HL-60/S4 (cell line): ENCODE results near the gene SYT6.

Source experiments
- in situ Hi-C: fragments of 300-500 bp; cut with MboI; formaldehyde crosslinking; loops from 2 replicates; pipeline ENCODE4 v1.14.3; 2022; ENCODE audit warnings: low sequenced_read_pairs

SYT6 gene, protein sequence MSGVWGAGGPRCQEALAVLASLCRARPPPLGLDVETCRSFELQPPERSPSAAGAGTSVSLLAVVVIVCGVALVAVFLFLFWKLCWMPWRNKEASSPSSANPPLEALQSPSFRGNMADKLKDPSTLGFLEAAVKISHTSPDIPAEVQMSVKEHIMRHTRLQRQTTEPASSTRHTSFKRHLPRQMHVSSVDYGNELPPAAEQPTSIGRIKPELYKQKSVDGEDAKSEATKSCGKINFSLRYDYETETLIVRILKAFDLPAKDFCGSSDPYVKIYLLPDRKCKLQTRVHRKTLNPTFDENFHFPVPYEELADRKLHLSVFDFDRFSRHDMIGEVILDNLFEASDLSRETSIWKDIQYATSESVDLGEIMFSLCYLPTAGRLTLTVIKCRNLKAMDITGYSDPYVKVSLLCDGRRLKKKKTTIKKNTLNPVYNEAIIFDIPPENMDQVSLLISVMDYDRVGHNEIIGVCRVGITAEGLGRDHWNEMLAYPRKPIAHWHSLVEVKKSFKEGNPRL

DNA sequence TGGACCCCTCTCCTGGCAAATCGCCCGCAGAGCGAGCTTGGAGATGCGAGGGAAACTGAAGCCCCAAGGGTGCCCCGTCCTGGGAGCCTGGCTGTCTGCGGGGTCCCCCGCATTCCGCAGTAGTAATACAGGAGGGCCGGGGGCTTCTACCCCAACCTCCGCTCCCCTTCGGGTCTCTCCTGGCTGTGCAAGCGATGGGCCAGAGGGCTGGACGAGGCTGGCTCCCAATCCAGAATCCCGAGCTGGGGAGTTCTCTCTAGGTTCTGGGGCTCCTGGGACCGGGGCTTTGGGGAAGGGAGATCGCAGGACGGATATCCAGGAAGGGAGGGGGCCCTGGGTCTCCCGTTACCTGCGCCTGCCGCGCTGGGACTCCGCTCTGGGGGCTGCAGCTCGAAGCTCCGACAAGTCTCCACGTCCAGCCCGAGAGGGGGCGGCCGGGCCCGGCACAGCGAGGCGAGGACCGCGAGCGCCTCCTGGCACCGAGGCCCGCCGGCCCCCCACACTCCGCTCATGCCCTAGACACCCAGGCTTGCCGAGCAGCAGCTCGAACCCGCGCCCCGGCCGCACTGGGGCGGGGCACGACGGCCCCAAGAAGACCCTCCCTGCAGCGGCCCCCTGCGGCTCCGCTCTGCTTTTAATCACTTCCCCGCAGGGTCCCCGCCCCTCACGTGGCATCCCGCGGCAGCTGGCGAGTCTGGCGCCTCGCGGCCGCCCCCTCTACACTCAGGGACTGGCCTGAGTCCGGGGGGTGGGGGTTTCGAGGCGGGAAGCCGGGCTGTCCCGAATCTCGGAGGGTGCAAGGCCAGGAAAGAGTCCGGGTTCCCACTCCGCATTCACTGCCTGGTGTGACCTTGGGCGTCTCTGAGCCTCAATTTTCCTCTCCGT is at the start of gene SYT6:
SYT6 (minus strand) TSS at position 609 of the 885 bp plus-strand sequence; CDS start at position 512, 97 bp downstream.
- in situ Hi-C loops: no loop called here

DNA sequence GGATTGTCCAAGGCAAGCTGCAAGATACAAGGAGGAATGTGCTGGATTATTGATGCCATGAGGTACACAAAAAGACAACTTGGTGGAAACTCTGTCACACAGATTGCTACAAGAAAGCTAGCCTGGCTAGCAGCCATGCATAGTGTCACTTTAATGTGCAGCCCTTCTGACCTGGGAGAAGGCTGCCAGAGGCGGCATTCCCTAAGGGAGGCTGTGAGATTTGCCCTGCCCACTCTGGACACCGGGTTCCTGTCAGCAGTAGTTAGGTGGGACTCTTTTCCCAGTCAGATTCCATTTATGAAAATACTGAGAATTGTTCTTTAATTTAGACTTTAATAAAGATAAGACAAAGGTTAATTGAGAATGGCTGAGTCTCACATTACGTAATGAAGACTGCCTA is 47.8 kb upstream of the SYT6 start:
- in situ Hi-C loops: no loop called here

DNA sequence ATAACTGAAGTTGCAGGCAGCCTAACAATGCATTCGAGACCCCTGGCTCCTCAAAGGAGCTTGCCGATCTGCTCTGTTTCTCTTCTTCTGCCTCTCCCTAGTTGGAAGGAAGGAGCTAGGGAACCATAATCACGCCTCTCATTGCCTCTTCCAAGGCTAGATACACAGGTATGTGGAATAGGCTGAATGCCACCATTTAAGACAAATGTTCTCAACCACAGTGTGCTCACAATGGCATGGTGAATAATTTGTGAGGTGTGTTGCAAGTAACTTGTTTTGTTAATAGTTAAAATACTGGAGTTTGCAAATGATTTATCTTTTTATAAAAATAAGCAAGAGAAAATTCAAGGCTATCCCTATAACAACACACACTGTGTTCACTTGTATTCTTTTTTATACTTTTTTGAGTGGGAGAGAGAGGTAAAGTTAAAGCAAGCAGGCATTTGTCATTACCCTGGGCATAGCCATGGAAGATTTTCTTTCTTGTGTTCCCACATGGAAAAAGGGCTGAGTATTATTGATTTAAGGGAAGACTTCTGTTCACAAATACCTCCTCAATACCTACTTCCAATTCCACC is 45.4 kb upstream of the SYT6 start:
- in situ Hi-C loops: no loop called here

DNA sequence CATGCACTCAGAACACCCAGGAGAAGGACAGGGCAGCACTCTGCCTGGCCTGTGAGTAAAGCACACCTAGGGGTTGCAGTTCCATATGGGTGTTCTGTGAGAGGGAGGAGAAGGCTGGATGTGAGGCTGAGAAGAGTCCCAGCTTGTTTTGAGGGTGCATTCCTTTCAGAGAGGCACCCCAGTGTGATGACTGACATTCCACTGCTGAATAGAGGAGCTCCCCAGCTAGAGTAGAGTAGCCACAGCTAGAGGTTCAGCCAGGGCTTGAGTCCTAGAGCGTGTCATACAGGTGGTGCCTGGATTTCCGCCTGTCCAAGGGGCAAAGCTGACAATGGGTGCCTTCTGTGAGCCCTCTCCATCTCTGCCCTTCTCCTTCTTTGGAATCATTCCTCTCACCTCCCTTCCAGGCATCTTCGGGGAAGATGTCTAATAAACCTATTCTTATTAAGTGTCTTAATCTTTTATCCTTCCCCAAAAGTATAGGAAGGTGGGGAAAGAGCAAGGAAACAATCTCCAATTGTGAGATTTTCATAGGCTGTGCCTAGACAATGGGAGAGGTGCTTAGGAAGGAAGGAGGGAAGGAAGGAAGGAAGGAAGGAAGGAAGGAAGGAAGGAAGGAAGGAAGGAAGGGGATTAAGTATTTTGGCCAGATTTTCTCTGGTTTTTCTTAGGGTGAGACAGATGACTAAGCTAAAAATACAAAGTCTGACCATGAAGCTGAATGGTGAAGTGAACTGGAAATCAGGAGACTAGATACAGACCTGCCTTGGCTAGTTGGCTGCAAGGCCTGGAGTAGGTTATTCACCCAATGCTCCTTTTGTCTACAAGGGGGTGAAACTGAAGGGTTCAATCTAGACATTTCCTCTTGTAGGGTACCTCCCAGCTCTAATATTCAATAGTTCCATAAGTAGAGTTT is 43.6 kb upstream of the SYT6 start:
- in situ Hi-C loops: no loop called here

DNA sequence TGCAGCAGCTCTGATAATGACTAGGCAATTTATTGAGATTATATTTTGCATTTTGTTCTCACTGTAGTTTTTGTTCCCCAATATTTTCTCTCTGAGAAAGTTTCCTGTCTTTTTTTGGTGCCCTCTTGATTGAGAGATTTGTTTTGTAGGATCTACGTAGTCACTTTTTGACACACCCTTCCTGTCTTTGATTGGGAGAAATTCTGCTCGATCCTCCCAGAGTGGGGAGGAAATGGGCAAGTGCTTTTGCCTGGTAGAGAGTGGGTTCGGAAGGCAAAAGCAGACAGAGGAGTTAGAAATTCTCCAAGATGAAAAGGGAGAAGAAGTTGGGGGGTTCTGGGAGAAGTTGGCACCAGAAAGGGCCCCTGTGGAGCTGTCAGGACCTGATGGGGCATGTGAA is 42.1 kb upstream of the SYT6 start:
- in situ Hi-C loops: no loop called here

DNA sequence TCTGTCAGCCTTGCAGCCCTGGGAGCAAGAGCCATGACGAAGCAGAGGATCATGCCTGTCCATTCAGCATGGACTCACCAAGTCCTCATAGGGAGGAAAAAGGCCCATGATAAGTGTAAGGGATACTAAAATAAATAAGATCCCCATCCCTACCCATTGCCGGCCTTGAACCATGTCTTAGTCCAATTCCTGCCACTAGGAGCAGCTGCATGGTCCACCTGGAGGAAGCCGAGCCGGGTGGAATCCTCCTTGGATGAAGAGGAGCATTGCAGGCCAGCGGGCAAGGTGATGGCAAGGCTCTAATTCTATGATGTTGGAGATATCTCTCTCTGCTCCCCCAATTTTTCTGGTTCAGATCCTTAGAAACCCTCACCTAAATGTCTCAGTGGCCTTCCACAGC is 38.7 kb upstream of the SYT6 start:
- in situ Hi-C loops: no loop called here

DNA sequence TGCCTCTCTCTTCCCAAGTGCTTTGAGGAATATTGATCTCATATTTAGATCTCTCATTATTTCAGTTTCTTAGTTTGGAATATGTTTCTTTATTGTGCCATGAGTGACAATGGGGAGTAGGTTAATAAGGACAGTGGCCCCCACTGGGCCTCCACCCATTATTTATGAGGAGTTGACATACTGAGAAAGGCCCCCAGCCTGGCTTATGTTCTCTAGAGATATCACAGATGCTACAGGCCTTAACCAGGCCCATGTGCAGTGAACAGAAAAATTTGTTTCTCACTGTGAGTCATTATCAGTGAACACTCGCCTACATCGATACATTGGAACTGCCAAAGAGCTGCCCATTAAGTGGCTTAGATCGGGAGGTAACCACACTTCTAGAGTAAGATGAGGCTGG is 35.7 kb upstream of the SYT6 start:
- in situ Hi-C loops: no loop called here

DNA sequence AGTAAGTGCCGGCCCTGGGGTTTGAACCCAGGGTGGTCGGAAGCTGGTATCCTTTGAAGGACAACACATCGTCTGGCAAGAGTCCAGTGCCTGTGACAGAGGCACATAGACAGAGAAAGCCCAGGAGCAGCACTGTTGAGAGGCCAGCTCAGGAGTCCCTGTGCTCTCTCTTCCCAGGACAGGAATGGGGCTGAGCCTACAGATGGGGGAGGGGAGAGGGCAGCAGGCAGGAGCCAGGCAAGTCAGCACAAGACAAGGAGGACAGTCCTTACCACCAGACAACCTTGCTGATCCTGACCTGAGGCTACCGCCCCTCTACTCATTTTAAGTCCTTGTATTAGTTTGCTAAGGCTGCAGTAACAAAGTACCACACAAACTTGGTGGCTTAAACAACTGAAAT is 27.7 kb upstream of the SYT6 start:
- in situ Hi-C loops: no loop called here

DNA sequence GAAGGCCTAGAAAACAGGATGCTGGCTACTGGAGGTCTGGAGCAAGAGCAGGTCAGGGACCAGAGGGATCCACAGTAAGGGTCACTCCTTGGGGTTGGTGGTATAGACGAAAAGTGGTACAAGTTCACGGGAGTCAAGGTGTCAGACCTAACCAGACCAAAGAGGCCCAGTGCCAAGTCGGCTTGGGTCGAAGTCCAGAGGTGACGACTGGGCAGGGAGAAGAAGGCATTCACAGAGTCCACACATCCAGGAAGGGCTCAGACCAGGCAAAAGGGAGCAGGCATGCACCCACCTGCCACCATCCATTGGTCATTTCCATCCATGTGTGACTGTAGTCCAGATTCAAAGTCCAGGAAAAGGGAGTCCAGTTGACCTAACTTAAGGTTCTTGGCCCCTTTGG is 27.1 kb upstream of the SYT6 start:
- in situ Hi-C loops: no loop called here

DNA sequence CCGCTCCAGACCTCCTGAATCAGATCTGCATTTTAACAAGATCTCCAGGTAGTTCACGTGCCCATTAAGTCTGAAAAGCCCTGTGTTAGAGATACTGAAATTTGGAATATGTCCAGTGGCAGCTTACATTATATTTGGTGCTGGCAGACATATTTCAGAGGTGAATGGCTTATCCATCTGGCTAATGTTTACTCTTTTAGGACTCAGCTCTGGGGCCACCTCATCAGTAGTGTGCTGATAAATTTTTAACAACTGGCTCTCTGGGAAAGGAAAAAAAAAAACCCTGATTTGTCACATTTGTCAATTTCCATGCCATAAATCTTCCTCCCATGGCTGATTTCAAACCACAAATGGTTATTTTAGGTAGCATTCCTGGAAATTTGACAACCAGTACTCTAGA is 25.3 kb upstream of the SYT6 start:
- in situ Hi-C loops: no loop called here

DNA sequence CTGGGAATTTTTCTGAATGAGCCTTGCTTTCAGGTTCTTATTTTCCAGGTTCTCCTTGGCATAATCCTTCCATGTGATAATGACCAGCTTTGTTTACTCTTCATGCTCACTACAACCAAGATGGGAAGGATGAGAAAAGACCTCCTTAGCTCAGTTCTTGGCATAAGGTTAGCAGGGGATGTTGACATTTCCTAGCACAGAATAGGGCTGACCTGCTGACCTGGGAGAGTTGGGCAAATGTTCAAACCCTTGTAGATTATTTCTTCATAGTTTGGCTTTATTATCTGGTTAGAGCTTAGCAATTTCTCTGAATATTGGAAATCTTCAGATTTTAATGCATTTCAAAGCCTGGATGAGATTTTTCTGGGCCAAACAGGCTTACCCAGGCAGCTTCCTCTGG is 23.6 kb upstream of the SYT6 start:
- in situ Hi-C loops: no loop called here

DNA sequence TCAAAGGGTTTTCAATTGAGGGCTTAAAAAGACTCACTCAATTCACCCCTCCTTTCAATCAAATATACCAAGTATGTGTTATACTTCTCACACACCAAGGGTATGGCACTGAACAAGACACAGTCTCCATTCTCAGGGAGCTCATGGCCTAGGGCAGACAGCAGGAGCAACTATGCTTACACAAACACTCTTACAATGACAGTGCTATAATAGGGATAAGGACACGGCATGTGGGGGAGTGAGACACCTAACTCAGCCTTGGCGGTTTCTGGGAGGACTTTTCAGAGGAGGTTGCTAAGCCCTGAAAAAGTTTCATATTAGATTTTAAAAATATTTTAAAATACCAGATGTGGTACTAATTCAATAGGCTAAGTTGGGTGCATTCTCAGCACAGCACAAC is 22.7 kb upstream of the SYT6 start:
- in situ Hi-C loops: no loop called here

DNA sequence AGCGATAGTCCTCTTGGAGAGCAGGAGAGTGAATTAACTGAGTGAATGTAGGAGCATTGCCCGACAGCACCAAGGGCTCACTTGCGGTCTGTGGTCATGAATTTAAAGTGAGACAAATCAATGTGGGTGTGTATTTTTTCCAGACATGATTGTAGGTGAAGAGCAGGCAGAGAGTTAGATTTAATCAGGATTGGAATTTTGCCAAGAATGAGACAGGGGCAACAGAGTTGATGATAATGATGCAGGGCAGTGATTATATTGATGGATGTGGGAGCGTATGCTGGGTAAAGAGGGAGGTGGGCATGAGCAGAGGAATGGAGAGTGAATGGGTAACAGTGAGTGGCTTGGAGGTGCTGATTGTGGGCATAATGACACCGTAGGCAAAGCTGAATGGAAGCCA is 20.0 kb upstream of the SYT6 start:
- in situ Hi-C loops: no loop called here

DNA sequence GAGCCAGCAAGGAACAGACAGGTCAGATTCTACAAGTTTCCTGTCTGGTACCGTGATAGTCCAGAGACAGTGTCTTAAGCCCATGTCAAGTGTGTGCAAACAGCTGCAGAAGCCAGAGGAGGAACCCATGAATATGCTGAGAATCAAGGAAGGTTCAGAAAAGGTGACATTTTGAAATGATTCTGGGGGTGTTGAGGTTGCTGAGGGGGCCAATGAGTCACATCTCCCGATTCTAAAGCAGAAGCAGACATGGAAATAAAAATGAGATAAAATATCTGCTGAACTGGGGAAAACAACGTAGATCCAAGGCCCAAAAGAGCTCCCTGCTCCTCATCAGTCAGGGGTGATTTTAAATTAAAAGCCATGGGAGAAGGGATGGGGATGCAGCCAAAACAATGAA is 15.8 kb upstream of the SYT6 start:
- in situ Hi-C loops: no loop called here

DNA sequence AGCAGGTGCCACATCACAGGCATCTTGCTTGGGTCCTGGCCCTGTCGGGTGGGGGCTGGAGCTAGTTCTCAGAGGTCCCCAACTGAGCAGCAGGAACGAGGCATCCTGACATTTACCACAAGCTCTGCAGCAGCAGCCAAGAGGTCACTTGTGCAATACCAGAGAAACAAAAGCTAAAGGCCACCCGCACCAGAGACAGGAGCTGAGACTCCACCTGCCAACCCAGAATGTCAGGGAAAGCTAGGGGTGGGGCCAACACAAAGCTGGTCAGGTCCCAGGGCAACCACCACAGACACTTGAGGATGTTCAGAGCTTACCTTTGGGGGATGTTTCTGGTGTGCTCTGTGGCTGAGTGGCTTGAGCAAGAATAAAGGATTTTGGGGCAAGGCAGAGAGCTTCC is 13.6 kb upstream of the SYT6 start:
- in situ Hi-C loops: no loop called here

DNA sequence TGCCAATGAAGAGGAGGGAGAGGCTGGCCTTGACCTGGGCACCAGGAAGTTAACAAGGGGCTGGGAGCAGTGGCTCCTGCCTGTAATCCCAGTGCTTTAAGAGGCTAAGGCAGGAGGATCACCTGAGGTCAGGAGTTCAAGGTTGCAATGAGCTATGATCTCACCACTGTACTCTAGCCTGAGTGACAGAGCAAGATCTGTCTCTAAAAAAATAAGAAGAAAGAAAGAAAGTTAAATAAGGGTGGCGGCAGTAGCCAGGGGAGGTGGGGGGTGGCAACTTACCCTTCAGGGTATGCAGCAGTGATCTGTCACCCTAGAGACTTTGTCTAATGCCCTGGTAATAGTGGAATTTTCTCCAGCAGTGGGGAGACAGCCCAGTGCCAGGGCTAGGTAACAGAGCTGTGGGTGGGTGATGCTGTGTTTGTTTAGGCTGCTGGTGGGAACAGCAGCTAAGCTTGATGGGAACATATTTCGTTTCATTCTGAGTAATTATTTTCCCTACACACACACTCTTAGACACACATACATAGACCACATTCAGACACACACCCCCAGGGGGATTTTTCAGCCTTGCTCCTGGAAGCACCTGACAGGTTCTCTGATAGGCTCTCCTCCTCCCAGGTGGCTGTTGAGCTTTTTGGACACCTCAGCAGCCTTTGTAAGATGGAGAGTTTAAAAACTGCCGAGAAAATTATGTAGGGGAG is 11.3 kb upstream of the SYT6 start:
- in situ Hi-C loops: no loop called here

DNA sequence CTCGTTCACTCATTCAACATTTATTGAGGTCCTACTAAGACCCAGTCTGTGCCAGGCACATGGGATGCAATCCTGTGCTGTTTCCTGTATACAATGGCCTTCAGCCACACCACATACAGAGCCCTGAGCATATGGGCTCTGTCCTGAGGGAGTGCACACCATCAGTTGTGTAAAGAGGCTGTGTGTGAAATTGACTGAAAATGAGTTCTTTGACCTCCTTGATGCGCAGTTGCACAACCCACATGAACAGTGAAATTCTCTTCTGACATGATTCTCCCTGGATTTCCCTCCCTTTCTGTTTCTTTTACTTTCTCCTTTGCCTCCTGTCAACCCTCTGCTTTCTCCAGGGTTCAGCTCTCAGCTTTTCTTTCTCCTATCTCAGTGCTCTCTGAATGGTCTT is 6.3 kb upstream of the SYT6 start:
- in situ Hi-C loops: no loop called here

DNA sequence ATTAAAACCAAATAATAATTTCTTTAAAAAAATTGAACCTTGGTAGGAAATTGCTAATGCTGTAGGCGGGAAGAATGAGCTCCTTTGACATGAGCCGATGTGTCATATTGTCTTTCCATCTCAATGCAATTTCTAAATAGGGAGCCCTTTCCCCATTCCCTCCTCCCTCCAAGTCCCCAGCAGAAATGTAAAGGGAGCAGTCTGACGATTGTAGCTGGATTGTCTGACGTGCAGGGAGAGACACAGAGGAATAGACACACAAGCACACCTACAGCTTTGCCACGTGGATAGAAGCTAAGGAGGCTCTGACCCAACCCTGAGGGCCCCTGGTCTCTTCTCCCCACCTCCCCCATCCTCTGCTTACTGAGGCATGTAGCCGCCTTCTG is 3.6 kb upstream of the SYT6 start:
- in situ Hi-C loops: no loop called here

DNA sequence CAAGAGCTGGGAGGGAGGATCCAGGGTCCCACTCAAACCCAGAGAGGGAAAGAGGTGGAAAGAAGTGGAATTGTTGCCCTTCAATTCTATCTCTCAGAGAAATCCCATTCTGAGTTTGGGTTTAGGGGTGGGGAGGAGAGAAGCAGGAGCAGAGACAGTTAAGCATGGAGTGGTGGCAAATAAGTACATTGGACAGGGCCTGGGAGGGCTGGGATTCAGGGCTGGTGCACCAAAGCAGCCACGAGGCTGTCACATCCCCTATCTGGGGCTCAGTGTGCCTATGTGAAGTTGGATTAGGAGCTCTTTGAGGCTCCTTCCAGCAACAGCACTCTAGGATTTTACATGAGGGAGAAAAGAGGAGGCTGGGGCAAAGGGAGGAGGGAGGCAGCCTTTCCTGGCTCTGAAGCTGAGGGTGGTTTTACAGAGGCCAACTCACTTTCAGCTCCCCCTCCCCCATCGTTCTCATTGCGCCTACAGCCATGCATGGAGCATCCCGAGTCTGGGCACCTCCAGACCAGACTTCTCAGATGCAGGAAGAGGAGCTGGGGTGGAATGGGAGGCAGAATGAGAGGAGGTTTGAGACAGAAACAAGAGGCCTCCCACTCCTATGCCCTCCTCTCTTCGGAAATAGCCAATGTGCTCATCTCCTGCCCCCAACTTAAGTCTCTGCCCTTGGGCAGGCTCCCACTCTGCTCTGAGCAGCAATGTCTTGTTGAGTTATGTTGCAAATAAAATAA is 3.0 kb upstream of the SYT6 start:
- in situ Hi-C loops: no loop called here
